NCI-H1048 (cell line): ENCODE data around the gene GZF1.

ENCODE experiments used
- DNase-seq: peaks from one replicate; lab custom pipeline; 2025; lab: John Stamatoyannopoulos, UW

The GZF1 gene

DNA sequence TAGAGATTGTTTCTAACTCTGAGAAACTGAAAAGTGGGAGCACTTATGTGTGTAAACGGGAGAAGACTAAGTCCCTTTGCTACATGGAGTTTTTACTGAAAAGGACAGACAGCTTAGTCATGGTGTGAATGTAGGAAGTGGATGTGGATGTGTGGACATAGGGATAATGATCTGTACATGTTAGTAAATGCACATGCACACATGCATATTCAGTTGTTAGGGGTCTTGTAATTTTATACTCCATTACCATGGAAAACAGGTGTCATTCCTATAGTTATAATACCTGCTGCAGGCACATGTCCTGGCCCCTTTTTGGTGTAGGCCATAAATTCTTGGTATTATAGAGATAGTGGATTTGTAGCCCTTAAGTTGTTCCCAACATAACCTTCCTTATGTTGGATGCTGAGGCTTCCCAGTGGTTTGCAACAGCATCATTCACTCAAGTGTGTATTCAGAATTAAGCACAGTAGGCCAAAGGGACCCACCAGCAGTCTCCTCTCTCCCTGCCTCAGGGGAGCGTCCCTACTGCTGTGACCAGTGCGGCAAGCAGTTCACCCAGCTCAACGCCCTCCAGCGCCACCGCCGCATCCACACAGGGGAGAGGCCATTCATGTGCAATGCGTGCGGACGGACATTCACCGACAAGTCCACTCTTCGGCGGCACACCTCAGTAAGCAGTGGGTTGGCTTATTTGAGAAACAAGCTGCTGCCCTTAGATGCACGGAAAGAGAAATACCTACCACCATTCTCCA is 7.3 kb downstream of the GZF1 start:
- no peak for DNase-seq

DNA sequence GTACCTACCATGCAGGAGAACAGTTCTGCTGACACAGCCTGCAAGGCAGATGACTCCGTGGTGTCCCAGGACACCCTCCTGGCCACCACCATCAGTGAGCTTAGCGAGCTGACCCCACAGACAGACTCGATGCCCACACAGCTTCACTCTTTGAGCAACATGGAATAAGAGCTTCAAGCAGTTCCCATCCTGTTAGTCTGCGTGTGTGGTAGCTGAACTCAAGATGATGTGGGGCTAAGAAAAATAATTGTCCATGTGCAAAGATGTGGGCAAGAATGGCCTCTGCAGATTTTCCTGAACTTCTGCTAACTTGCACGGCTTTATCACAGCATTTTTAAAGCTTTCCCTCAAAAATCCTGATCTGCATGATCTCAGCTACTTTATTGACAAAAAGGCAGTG is 8.3 kb downstream of the GZF1 start:
- DNase-seq, result no peak

GRCh38 chr20:23370873-23371272 is 8.9 kb downstream of the GZF1 start:
- DNase-seq, result no peak

- DNase-seq, result no peak
Measured at GRCh38 chr20:23371496-23371895, 9.5 kb downstream of the GZF1 start.

DNA sequence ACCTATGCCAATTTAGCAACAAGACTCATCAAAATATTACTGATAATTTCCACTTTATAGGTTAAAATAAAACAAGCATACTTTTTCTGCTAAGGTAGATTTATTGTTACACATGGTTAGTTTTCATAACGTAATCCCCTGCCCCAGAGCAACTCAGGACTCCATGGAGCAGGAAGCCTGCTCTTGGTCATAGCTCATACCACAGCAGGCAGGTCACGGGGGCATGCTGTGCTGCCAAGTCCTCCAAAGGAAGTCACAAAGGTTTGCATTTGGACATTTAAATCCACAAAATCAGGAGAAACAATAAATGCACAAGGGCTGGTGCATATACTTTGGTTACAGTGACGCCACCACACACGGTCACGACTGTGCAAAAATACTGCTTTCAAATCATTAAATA is 12.5 kb downstream of the GZF1 start:
- DNase-seq, result no peak

DNA sequence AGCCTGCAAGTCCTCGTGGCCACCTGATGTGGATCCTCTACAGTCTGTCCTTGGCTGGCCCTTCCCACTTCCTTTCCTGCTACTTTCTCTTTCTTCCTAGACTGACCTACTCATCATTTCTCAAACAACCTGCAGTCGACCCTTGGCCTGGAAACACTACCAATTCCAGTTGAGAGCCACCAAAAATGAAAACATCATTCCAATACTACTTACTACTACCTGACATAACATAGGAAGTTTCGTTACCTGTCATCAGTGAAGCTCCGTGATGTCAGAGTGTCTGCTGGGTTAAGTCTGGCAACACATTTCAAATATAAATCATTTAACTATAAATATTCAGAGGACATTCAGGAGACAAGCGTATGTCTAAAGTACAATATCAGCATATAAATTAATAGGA is 13.8 kb downstream of the GZF1 start:
- no peak for DNase-seq

- DNase-seq, result no peak
Measured at GRCh38 chr20:23379772-23380171, 17.8 kb downstream of the GZF1 start.

DNA sequence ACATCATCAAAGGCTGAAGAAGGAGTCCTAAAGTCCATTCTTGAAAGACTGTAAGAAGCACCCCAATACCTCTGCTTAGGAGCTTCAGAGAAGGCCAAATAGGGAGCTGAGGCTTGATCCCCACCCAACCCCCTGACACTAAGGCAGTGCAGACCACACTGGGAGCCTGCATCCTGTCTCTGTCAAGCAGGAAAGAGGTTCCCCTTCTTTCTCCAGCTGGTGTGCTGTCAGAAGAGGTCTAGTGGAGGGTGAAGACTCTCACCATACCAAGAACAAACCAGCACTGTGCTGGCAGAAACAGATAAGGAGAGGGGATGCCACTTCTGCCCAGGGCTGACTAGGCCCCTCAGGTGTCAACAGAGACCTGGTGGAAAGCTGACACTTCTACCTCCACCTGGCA is 19.9 kb downstream of the GZF1 start:
- no peak for DNase-seq

- no peak for DNase-seq
Measured at GRCh38 chr20:23386304-23387117, 24.5 kb downstream of the GZF1 start.

- DNase-seq, result no peak
Measured at GRCh38 chr20:23387118-23387443, 25.1 kb downstream of the GZF1 start.

GRCh38 chr20:23390091-23390774 is 28.3 kb downstream of the GZF1 start:
- no peak for DNase-seq

GRCh38 chr20:23391707-23392310 is 29.8 kb downstream of the GZF1 start:
- no peak for DNase-seq

DNA sequence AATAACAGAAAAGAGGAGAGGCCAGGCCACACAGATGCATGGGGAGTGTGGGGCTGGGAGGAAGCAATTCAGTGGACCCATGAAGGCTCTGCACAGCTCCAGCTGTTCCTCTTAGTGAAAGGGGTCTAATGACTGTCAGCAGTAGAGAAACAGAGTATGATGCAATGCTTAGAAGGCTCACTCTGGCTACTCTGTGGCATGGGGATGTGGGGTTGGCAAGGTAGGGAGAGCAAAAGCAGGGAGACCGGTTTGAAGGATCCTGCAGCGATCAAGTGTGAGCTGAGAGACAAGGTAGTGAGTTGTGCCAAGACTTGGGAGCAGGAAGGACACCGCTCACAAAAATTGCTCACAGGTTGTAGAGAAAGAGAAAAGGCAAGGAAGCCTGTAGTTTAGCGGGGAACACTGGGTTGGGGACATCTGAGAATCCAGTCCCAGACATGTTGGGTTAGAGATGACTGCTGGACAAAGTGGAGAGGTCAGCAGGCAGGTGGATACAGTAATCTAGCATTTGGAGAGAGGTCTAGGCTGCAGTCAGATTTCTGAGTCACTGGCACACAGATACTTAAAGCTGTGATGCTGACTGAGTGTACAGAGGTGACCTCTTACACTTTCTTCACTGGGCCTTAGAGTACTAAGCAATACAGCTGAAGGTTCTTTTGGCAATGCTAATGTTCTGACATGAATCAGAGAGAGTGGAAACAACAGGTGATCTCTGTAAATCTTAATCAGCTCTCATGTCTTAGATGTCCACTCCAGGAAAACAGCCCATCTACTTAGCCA is 32.2 kb downstream of the GZF1 start:
- DNase-seq, result no peak

- no peak for DNase-seq
Measured at GRCh38 chr20:23396950-23397627, 35.1 kb downstream of the GZF1 start.

GRCh38 chr20:23397961-23398360 is 36.0 kb downstream of the GZF1 start:
- no peak for DNase-seq

GRCh38 chr20:23399568-23400241 is 37.7 kb downstream of the GZF1 start:
- no peak for DNase-seq

- DNase-seq, result no peak
Measured at GRCh38 chr20:23401051-23401450, 39.1 kb downstream of the GZF1 start.

- DNase-seq, result no peak
Measured at GRCh38 chr20:23403751-23404150, 41.8 kb downstream of the GZF1 start.

GRCh38 chr20:23404196-23404595 is 42.2 kb downstream of the GZF1 start:
- no peak for DNase-seq

- DNase-seq, result no peak
Measured at GRCh38 chr20:23406880-23407279, 44.9 kb downstream of the GZF1 start.
